GM21447 (cell line): ENCODE results near the gene C19orf47.

ENCODE experiments used
- ATAC-seq: cut with Tn5 transposase; IDR thresholded peaks from one replicate; pipeline ENCODE4 v1.9.1; 2021; ENCODE audit not compliant: unreplicated experiment

The C19orf47 gene

GRCh38 chr19:40283414-40284250 lies 64.6 kb downstream of the C19orf47 start:
- ATAC-seq = no peak

- no peak for ATAC-seq
Measured at GRCh38 chr19:40282920-40283319, 65.3 kb downstream of the C19orf47 start.

GRCh38 chr19:40282209-40282580 lies 66.0 kb downstream of the C19orf47 start:
- ATAC-seq = no peak

GRCh38 chr19:40281381-40282208 lies 66.6 kb downstream of the C19orf47 start:
- no peak for ATAC-seq

GRCh38 chr19:40280608-40281221 lies 67.5 kb downstream of the C19orf47 start:
- ATAC-seq = no peak

- ATAC-seq = no peak
Measured at GRCh38 chr19:40279761-40280607, 68.2 kb downstream of the C19orf47 start.

DNA sequence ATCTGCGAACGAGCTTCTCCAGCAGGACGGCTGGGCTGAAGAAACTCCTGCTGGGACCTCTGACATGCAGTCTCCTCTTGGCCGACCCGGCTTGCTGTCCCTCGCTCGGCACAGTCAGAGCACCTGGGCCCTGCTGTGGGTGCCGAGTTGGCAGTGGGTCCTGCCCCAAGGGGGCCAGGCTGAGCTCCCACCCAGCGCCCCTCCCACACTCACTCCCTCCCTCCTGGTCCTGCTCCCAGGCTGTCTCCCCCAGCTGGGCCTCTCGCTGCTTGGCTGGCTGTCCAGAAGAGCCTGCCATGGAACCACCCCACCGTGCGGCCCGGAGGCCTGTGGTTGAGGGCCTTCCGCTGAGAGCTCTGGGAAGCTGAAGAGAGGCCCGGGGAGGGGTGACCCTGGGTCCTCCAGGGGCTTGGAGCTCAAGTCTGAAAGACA lies 69.1 kb downstream of the C19orf47 start:
- ATAC-seq = no peak

- ATAC-seq = no peak
Measured at GRCh38 chr19:40278361-40279035, 69.7 kb downstream of the C19orf47 start.

DNA sequence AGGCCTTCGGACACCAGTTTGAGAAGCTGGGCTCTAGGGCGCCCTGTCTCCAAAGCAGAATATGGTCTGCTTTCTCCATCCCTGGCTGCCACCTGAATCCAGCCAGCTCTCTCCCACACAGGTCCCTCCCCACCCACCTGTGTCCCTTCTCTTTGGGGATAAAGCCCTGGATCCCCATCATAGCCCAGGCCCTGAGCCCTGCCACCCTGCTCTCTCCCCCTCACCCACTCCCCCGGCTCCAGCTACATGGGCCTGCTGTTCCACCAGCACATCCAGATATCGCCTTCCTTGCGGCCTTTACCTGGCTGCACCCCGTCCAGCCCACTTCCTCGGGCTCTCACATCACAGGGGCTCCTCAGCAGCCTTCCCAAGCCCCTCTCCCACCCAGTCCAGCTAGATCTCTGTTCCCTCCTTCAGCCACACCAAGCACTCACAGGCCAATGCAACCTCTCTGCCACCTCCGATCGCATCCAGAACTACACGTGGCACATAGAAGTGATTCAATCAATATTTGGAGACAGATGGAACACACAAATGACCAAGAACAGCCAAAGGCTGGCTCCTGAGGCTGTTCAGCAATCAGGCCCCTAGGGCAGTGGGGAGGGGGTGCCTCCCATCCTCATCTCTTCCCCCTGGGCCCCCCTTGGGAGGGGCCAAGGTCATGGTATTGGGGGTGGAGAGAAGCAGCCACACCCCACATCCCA lies 70.7 kb downstream of the C19orf47 start:
- no peak for ATAC-seq

DNA sequence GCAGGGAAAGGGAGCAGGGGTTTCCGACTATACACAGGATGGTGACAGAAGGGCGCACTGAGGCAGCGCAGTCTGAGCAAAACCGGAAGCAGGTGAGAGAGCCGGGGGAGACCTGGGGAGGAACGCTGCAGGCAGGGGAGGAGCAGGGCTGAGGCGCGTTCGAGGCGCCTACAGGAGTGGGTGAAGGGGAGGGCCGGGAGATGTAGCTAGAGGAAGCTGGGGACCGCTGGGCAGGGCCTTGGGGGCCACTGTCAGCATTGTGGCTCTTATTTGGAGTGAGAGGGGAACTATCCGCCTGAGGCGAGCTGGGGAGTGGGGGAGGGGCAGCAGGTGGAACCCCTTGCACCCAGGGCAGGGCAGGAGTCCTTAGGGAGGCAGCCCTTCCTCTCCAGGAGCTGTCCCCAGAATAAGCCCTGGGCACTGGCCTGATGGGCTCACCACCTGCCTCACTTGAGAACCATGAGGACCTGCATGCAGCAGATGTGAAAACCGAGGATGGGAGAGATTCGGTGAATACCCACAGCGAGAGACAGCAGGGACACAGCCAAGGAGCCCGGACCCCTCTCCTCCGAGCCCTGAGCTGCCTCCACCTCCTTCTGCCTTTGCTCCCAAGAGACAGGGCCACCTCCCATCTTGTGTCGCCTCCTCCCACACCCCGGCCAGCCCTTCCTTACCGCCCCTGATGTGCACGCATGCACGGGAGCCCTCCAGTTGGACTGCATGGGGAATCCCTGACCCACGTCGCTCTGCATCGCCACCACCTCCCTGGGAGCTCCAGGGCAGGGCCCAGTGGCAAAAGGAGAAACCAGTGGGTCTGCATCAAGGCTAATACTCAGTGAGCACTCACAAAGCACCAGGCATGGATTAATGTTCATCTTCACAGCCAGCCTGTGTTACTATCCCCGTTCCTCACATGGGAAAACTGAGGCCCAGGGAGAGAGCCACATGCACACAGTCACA lies 73.3 kb downstream of the C19orf47 start:
- ATAC-seq = no peak

GRCh38 chr19:40273469-40274360 lies 74.5 kb downstream of the C19orf47 start:
- no peak for ATAC-seq

DNA sequence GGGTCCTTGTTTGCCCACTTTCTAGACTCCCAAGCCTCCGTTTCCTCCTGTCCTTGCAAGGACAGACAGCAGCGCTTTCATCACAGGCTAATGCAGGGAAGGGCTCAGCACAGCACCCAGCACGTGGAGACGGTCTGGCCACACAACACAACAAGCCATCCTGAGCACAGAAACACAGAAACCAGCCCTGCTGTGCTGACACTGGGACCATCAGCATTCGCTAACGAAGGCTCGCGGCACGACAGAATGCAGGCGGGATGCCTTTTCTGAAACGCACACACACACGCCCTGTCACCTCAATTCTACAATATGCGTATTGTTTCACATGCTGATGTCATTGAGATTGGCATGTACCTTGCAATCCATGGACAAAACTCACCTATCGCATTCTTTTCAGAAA lies 75.9 kb downstream of the C19orf47 start:
- no peak for ATAC-seq

DNA sequence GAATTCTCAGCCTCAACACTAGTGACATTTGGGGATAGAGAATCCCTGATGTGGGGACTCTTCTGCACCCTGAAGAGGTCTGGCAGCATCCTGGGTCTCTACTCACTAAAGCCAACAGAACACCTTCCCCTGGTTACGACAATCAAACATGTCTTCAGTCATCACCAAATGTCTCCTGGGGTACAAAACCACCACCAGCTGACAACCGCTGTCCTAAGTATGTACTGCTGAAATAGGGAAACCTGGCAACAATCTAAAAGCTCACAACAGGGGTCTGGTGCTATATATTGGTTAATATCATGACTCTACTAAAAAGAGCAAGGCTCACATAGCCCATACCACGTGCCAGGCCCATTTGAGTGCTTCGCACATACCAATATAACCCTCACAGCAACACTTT lies 76.5 kb downstream of the C19orf47 start:
- ATAC-seq = no peak

DNA sequence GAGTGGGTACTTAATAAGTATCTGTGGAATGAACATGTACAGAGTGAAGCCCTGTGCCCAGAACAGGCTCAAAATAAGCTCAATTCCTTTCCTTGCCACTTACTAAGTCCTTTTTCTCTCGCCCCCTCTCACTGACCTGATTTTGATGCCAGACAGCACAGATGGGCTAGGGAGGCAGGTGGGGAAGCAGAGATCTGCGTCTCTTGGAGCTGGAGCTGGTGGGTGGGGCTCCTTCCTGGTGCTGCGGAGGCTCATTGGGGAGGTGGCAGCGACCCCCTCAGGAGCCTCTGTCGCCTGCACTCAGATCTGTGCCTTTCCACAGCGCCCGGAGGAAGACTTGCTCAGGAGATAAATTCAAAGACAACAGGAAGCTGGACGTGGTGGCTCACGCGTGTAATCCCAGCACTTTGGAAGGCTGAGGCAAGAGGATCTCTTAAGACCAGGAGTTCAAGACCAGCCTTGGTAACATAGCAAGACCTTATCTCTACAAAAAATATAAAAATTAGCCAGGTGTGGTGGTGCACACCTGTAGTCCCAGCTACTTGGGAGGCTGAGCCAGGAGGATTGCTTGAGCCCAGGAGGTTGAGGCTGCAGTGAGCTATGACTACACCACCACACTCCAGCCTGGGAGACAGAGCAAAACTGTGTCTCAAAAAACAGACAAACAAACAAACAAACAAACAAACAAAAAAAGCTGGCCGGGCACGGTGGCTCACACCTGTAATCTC lies 77.7 kb downstream of the C19orf47 start:
- ATAC-seq = no peak
